WI38 (cell line): ENCODE data around the gene DPEP2NB.
A peak's percentile ranks its signal among the peaks of the same experiment; 100 is the strongest.
"Not testable (repeated sequence)": the region's sequence is repeated elsewhere in the genome, so short reads cannot be mapped to it uniquely, and the experiment has no call there.

Experiments
- H3K4me3 ChIP-seq: 2 replicates; pipeline ENCODE4 v1.5.1; 2011; ENCODE audit warnings: low read depth, mild to moderate bottlenecking, control low read depth, low read length
- CTCF ChIP-seq: IDR thresholded peaks from 2 replicates; pipeline ENCODE4 v1.5.1; 2012; ENCODE audit warnings: low read depth, mild to moderate bottlenecking, control low read depth, low read length

The DPEP2NB gene

GRCh38 chr16:67977005-67977404, 38.7 kb downstream of the DPEP2NB start:
- H3K4me3 ChIP-seq = no peak overlapping the region
- no peak for TF ChIP-seq CTCF

GRCh38 chr16:67976205-67976604, 39.5 kb downstream of the DPEP2NB start:
- TF ChIP-seq CTCF = no peak
- H3K4me3 ChIP-seq = no peak overlapping the region

- no peak for TF ChIP-seq CTCF
Measured at GRCh38 chr16:67975321-67976105, 40.2 kb downstream of the DPEP2NB start.

GRCh38 chr16:67972285-67972684, 43.4 kb downstream of the DPEP2NB start:
- not testable (repeated sequence) for H3K4me3 ChIP-seq

More at GRCh38 chr16:67975321-67976105, 40.2 kb downstream of the DPEP2NB start:
- no peak overlapping the region for H3K4me3 ChIP-seq

- no peak overlapping the region for H3K4me3 ChIP-seq
- TF ChIP-seq CTCF = no peak
Measured at GRCh38 chr16:67971111-67971510, 44.6 kb downstream of the DPEP2NB start.

GRCh38 chr16:67969254-67970039, 46.3 kb downstream of the DPEP2NB start:
- H3K4me3 ChIP-seq = peak overlapping the region; percentile 99
- TF ChIP-seq CTCF = no peak

GRCh38 chr16:67968400-67969253, 47.1 kb downstream of the DPEP2NB start, which contains the start of gene SLC12A4:
Gene SLC12A4, minus strand, starts transcription at chr16:67968637. Its CDS starts 84 bp downstream, at chr16:67968553.
- TF ChIP-seq CTCF = no peak

More at GRCh38 chr16:67968400-67969253, 47.1 kb downstream of the DPEP2NB start, which contains the start of gene SLC12A4:
- H3K4me3 ChIP-seq = peak within 1 kb of the TSS; percentile 99
